Aorta (tissue), 5 donors: Measurements from ENCODE around the gene ITM2C. TPM values are rescaled to one million over a fixed set of nuclear protein-coding genes. Genes with fewer than 3 reads are reported as not detected.

Source experiments
- ATAC-seq: fragments of 200-7000 bp; cut with Tn5 transposase; one replicate; pipeline ENCODE4 v1.9.1; 2022; ENCODE audit warnings: moderate library complexity; ENCODE audit not compliant: low FRiP score
- DNase-seq, 2 donors: peaks; one replicate each; pipeline ENCODE4 v3.0.0-alpha.2; 2020
- H3K27ac ChIP-seq, 2 donors: one replicate each; pipeline ENCODE4 v1.5.1; 2013; ENCODE audit warnings: low read length in 2 of 2, mild to moderate bottlenecking in 2 of 2, moderate library complexity in 2 of 2, control low read depth in 1 of 2, inconsistent platforms in 1 of 2, low read depth in 1 of 2
- H3K27me3 ChIP-seq, 2 donors: one replicate each; pipeline ENCODE4 v1.6.1; 2013; ENCODE audit warnings: control low read depth in 1 of 2, low read length in 1 of 2, mild to moderate bottlenecking in 1 of 2, moderate library complexity in 1 of 2; ENCODE audit not compliant: insufficient read depth in 2 of 2, control insufficient read depth in 1 of 2
- H3K36me3 ChIP-seq, 2 donors: one replicate each; pipeline ENCODE4 v1.6.1; 2013; ENCODE audit warnings: control low read depth in 1 of 2, low read length in 1 of 2, mild to moderate bottlenecking in 1 of 2; ENCODE audit not compliant: insufficient read depth in 2 of 2, control insufficient read depth in 1 of 2
- H3K4me1 ChIP-seq, 2 donors: one replicate each; pipeline ENCODE4 v1.6.1; 2013; ENCODE audit warnings: low read length in 2 of 2, control low read depth in 1 of 2, mild to moderate bottlenecking in 1 of 2, moderate library complexity in 1 of 2; ENCODE audit not compliant: insufficient read depth in 2 of 2, control insufficient read depth in 1 of 2
- H3K4me3 ChIP-seq, 2 donors: one replicate each; pipeline ENCODE4 v1.5.1; 2013; ENCODE audit warnings: low read length in 2 of 2, control low read depth in 1 of 2, mild to moderate bottlenecking in 1 of 2
- H3K9me3 ChIP-seq: one replicate; pipeline ENCODE4 v1.6.1; 2013; ENCODE audit warnings: mild to moderate bottlenecking, low read length; ENCODE audit not compliant: control insufficient read depth
- WGBS, 2 donors: extraction: QIAGEN DNeasy Blood & Tissue Kit; methylation state at CpG; one replicate each; pipeline ENCODE4 v1.1.7; 2013; 5-methylcytosine and 5-hydroxymethylcytosine counted together
- intact Hi-C, 2 donors: fragments of 100-400 bp; cut with DNase I; formaldehyde crosslinking; loops; one replicate each; pipeline versions ENCODE4 v1.14.2 to v1.15.0; 2022
- polyA plus RNA-seq, 2 donors: library from polyadenylated mRNA; stranded (reverse); fragments of 200-250 nt; gene quantifications; one replicate each; pipeline ENCODE4 v1.2.3, GENCODE V29; 2013
- total RNA-seq, 2 donors: library from RNA; stranded (reverse); fragmentation: NEBNext Ultra II Directional; extraction: Animal tissue kit (Norgen Biotek cat#: 25700); gene quantifications; one replicate each; pipeline ENCODE4 v1.2.1, GENCODE V29; 2021
- donor health status: healthy with polysubstance abuse.
- donor health status: Bipolar disorder and iron deficiency.
- donor health status: DM: no; HTN: no; CAD: no.
- donor health status: DM: no; HTN: no; CAD: no.
- donor health status: DM: yes; HTN: yes; CAD: no.

Gene ITM2C
- total and polyA plus RNA-seq, 4 donors, result 59.6 to 117 (median 90.5) TPM

- intact Hi-C loops, result no loop called here
- Histone ChIP-seq H3K9me3 (no peaks in the 10 kb centered on the region), H3K4me1 (no peaks in the 10 kb centered on the region), H3K27me3 (no peaks in the 10 kb centered on the region), H3K4me3 (no peak overlapping the region), H3K36me3 (no peaks in the 10 kb centered on the region), H3K27ac (no peak overlapping the region)
- ATAC-seq, result no peak
- WGBS, 2 donors, result 71 to 79% methylated on average over 8 of the region's 8 CpGs
- DNase-seq, result peak in 1 of 2 donors; percentile 59
These were observed 1.7 kb upstream of the ITM2C start for GRCh38 chr2:230863031-230863430.

- no peak for ATAC-seq
- H3K27ac ChIP-seq, result no peak overlapping the region
- no peaks in the 10 kb centered on the region for H3K9me3 ChIP-seq
- no peaks in the 10 kb centered on the region for H3K4me1 ChIP-seq
- no peak overlapping the region for H3K4me3 ChIP-seq
- H3K36me3 ChIP-seq, result no peaks in the 10 kb centered on the region
- no peaks in the 10 kb centered on the region for H3K27me3 ChIP-seq
- intact Hi-C loops, result no loop called here
- 82 to 85% methylated on average over 13 of the region's 13 CpGs for WGBS, 2 donors
- peak in 1 of 2 donors; percentile 61 for DNase-seq
These were observed 1.2 kb upstream of the ITM2C start for GRCh38 chr2:230863442-230864121.

GRCh38 chr2:230864122-230864604 lies 579 bp upstream of the ITM2C start:
- Histone ChIP-seq H3K4me1 (no peaks in the 10 kb centered on the region), H3K27ac (no peak overlapping the region), H3K4me3 (peak overlapping the region in 1 of 2 donors; percentile 78), H3K27me3 (no peaks in the 10 kb centered on the region), H3K36me3 (no peaks in the 10 kb centered on the region), H3K9me3 (no peaks in the 10 kb centered on the region)
- 55 to 57% methylated on average over 18 of the region's 18 CpGs for WGBS, 2 donors
- ATAC-seq (no peak), DNase-seq (no peak)
- intact Hi-C loops, result no loop called here

- Histone ChIP-seq H3K27ac (no peak overlapping the region), H3K4me1 (no peaks in the 10 kb centered on the region), H3K9me3 (no peaks in the 10 kb centered on the region), H3K27me3 (no peaks in the 10 kb centered on the region), H3K4me3 (peak overlapping the region; percentile 7 to 78), H3K36me3 (no peaks in the 10 kb centered on the region)
- intact Hi-C loops, result no loop called here
- 1% methylated on average over 23 to 24 of the region's 24 CpGs for WGBS, 2 donors
- DNase-seq, result peak in 1 of 2 donors; percentile 70
- ATAC-seq, result no peak
These were observed 594 bp downstream of the ITM2C start for GRCh38 chr2:230865307-230865765.

GRCh38 chr2:230865766-230866755 lies 1.3 kb downstream of the ITM2C start:
- peaks cover 0 to 2% of the 10 kb centered on the region in 2 donors for H3K4me1 ChIP-seq
- intact Hi-C loops, result no loop called here
- ATAC-seq, result peak; percentile 36
- no peaks in the 10 kb centered on the region for H3K9me3 ChIP-seq
- 4 to 5% methylated on average over 35 of the region's 35 CpGs for WGBS, 2 donors
- peak overlapping the region; percentile 7 to 78 for H3K4me3 ChIP-seq
- DNase-seq, result peak in 1 of 2 donors; percentile 77
- H3K27ac ChIP-seq, result peak overlapping the region in 1 of 2 donors; percentile 36
- no peaks in the 10 kb centered on the region for H3K27me3 ChIP-seq
- H3K36me3 ChIP-seq, result no peaks in the 10 kb centered on the region

- peaks cover 0 to 4% of the 10 kb centered on the region in 2 donors for H3K4me1 ChIP-seq
- no peaks in the 10 kb centered on the region for H3K27me3 ChIP-seq
- 3 to 5% methylated on average over 13 of the region's 13 CpGs for WGBS, 2 donors
- H3K9me3 ChIP-seq, result no peaks in the 10 kb centered on the region
- no peak for ATAC-seq
- H3K36me3 ChIP-seq, result no peaks in the 10 kb centered on the region
- peak overlapping the region in 1 of 2 donors; percentile 36 for H3K27ac ChIP-seq
- peak in 1 of 2 donors; percentile 80 for DNase-seq
- intact Hi-C loops, result no loop called here
- no peak overlapping the region for H3K4me3 ChIP-seq
These were observed 2.2 kb downstream of the ITM2C start for GRCh38 chr2:230866756-230867523.

- no peaks in the 10 kb centered on the region for H3K27me3 ChIP-seq
- H3K4me3 ChIP-seq, result no peak overlapping the region
- DNase-seq (peak; percentile 22 to 60), ATAC-seq (no peak)
- no peaks in the 10 kb centered on the region for H3K36me3 ChIP-seq
- WGBS, 2 donors, result 41 to 49% methylated on average over 15 of the region's 15 CpGs
- H3K4me1 ChIP-seq, result peaks cover 0 to 4% of the 10 kb centered on the region in 2 donors
- H3K9me3 ChIP-seq, result no peaks in the 10 kb centered on the region
- no peak overlapping the region for H3K27ac ChIP-seq
- intact Hi-C loops, result no loop called here
These were observed 3.6 kb downstream of the ITM2C start for GRCh38 chr2:230868161-230868946.
